Measurements from ENCODE around the gene RNF182.

Gene RNF182

DNA sequence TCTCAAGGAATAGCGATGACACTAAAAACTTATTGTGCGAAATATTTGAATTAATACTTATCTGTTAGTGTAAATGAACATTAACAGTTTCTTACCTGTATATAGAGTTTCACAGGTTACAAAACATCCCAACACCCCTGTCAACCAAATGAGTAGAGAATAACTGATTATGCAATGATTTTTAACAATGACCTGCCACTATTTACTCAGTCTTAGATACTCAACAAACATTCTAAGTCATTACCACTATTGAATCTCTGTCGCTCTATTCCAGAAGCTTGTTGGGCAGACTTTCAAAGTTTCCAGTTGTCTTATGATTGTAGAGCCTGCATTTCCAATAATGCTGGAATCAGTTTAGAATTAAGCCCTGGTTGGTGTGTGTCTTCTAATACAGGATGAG lies 85.5 kb downstream of the RNF182 start:
- TF ChIP-seq POLR2AphosphoS5 (IDR thresholded peaks at IDR 0.05; ENCODE audit: low read depth, low read length) (no peak), SIN3A (IDR thresholded peaks at IDR 0.05; ENCODE audit: borderline replicate concordance, insufficient read depth, low read length) (no peak), FOXP2 (optimal IDR thresholded peaks at IDR 0.05; ENCODE audit: borderline replicate concordance, extremely low read depth, extremely low read length, insufficient read depth) (no peak), TAF1 (IDR thresholded peaks at IDR 0.05; ENCODE audit: borderline replicate concordance, insufficient read depth, low read length) (no peak)
- TF ChIP-seq, protein P1, sequence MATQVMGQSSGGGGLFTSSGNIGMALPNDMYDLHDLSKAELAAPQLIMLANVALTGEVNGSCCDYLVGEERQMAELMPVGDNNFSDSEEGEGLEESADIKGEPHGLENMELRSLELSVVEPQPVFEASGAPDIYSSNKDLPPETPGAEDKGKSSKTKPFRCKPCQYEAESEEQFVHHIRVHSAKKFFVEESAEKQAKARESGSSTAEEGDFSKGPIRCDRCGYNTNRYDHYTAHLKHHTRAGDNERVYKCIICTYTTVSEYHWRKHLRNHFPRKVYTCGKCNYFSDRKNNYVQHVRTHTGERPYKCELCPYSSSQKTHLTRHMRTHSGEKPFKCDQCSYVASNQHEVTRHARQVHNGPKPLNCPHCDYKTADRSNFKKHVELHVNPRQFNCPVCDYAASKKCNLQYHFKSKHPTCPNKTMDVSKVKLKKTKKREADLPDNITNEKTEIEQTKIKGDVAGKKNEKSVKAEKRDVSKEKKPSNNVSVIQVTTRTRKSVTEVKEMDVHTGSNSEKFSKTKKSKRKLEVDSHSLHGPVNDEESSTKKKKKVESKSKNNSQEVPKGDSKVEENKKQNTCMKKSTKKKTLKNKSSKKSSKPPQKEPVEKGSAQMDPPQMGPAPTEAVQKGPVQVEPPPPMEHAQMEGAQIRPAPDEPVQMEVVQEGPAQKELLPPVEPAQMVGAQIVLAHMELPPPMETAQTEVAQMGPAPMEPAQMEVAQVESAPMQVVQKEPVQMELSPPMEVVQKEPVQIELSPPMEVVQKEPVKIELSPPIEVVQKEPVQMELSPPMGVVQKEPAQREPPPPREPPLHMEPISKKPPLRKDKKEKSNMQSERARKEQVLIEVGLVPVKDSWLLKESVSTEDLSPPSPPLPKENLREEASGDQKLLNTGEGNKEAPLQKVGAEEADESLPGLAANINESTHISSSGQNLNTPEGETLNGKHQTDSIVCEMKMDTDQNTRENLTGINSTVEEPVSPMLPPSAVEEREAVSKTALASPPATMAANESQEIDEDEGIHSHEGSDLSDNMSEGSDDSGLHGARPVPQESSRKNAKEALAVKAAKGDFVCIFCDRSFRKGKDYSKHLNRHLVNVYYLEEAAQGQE (IDR thresholded peaks at IDR 0.05; ENCODE audit: insufficient read depth in 1 of 2, low read depth in 2 of 2, low read length in 2 of 2) = no peak

DNA sequence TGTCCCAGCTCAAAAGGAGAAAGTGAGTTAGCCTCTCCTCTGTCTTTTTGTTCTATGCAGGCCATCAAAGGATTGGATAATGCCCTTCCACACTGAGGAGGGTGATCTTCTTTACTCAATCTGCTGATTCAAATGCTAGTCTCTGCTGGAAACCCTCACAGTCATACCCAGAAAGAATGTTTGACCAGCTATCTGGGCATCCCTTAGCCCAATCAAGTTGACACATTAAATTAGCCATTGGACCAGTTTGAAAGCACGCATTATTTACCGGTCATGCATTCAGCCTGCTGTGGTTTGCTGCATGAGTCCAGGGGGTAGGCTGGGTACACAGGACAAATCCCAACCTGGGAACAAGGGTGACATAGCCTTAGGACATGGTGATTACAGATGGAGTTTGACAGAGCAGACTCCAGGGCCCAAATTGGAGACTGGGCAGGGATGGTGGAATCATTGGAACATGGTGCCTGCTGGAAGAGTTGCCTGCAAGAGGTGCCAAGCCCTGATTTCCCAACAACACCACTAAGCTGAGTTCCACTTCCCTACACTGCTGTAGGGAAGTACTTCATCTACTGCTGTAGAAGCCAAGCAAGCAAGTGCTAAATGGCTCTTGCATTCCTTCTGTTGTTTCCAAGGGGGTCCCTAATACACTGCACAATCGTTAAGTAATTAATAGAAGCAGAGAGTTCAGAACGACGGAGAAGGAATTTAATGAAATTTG lies 87.7 kb downstream of the RNF182 start:
- TF ChIP-seq POLR2AphosphoS5 (IDR thresholded peaks at IDR 0.05; ENCODE audit: low read depth, low read length) = no peak
- TF ChIP-seq FOXP2 (optimal IDR thresholded peaks at IDR 0.05; ENCODE audit: borderline replicate concordance, extremely low read depth, extremely low read length, insufficient read depth) = no peak

DNA sequence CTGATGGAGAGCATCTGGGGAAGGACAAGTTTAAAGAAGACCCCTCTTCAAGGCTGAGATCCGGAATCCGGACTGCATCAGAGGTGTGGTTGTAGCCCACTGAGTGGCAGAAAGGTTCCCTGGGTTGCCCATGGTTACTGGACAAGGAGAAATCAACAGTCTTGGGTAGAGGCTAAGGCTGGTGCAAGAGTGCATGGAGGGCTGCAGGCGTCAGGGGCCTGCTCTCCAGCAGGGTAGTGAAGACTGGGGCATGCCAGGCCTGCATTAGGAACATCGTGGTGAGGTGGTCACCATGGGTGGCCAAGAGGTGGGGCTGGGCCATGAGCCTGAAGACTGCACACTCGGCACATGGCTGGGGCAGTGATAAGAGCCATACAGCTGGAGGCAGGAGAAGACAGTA lies 91.2 kb downstream of the RNF182 start:
- no peak for TF ChIP-seq SIN3A (IDR thresholded peaks at IDR 0.05; ENCODE audit: borderline replicate concordance, insufficient read depth, low read length)
- TF ChIP-seq TAF1 (IDR thresholded peaks at IDR 0.05; ENCODE audit: borderline replicate concordance, insufficient read depth, low read length) = no peak
- TF ChIP-seq POLR2AphosphoS5 (IDR thresholded peaks at IDR 0.05; ENCODE audit: low read depth, low read length) = no peak
- TF ChIP-seq, protein P1 (IDR thresholded peaks at IDR 0.05; ENCODE audit: insufficient read depth in 1 of 2, low read depth in 2 of 2, low read length in 2 of 2) = no peak
- no peak for TF ChIP-seq FOXP2 (optimal IDR thresholded peaks at IDR 0.05; ENCODE audit: borderline replicate concordance, extremely low read depth, extremely low read length, insufficient read depth)

DNA sequence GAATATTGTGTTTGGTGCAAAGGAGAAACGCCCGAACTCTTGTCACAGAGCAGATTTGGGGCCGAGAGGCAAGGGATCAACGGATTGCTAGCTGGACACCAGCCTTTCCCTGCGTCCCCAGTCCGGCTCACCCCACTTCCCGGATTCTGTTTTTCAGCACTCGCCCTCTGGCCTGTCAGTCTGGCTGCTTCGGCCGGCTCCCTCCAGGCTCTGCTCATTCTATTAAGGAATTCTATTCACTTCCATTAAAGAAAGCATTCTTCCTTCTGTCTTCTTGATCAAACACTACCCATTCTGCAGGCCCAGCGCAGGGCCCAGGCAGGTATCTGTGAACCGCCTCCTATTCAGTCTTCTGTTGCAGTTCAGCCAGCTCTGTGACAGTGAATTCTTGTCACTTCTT lies 91.7 kb downstream of the RNF182 start:
- TF ChIP-seq, protein P1 (IDR thresholded peaks at IDR 0.05; ENCODE audit: insufficient read depth in 1 of 2, low read depth in 2 of 2, low read length in 2 of 2) = no peak
- TF ChIP-seq TAF1 (IDR thresholded peaks at IDR 0.05; ENCODE audit: borderline replicate concordance, insufficient read depth, low read length) = no peak
- no peak for TF ChIP-seq FOXP2 (optimal IDR thresholded peaks at IDR 0.05; ENCODE audit: borderline replicate concordance, extremely low read depth, extremely low read length, insufficient read depth)
- no peak for TF ChIP-seq SIN3A (IDR thresholded peaks at IDR 0.05; ENCODE audit: borderline replicate concordance, insufficient read depth, low read length)
- no peak for TF ChIP-seq POLR2AphosphoS5 (IDR thresholded peaks at IDR 0.05; ENCODE audit: low read depth, low read length)

DNA sequence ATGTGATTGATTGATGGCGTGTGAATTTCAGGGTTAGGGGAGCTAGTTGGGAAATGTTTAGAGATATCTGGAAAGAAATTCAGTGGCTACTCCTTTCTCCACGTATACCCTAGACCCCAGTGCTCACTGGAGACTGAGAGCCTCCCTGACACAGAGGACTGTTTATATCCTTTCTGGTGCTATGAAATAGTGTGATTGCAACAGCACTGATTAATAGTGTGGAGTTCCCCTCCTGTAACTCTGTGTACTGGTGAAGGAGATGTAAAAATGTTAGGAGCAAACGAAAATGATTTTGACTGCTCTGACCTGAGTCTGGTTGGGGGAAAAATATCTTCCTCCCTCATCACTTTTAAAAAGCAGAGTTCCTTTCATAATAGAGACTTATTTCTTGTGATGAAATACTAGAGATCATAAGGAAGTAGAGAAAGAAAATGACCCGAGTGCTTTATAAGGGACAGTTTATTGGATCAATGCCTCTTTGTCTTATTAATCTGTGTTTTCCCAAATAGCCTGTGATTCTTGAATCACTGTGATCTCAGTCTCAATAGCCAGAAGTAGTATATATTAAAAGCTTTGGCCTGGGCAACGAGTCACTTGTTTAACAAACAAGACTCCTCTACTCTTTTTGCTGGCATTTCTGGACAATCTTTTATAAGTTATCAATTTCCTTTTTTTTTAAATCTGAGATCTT lies 92.3 kb downstream of the RNF182 start:
- TF ChIP-seq, protein P1 (IDR thresholded peaks at IDR 0.05; ENCODE audit: insufficient read depth in 1 of 2, low read depth in 2 of 2, low read length in 2 of 2) = no peak
- no peak for TF ChIP-seq SIN3A (IDR thresholded peaks at IDR 0.05; ENCODE audit: borderline replicate concordance, insufficient read depth, low read length)
- no peak for TF ChIP-seq POLR2AphosphoS5 (IDR thresholded peaks at IDR 0.05; ENCODE audit: low read depth, low read length)
- no peak for TF ChIP-seq TAF1 (IDR thresholded peaks at IDR 0.05; ENCODE audit: borderline replicate concordance, insufficient read depth, low read length)
- TF ChIP-seq FOXP2 (optimal IDR thresholded peaks at IDR 0.05; ENCODE audit: borderline replicate concordance, extremely low read depth, extremely low read length, insufficient read depth) = no peak
